HUES6 (cell line): ENCODE results near the gene COL4A2.
"Not testable (repeated sequence)": the region's sequence is repeated elsewhere in the genome, so short reads cannot be mapped to it uniquely, and the experiment has no call there.

Experiments
- H3K27ac ChIP-seq: 2 replicates; pipeline ENCODE4 v1.7.0; 2013; ENCODE audit warnings: low read depth, mild to moderate bottlenecking, low read length, inconsistent platforms
- H3K27me3 ChIP-seq: 2 replicates; pipeline ENCODE4 v1.6.1; 2013; ENCODE audit warnings: low read length; ENCODE audit not compliant: control insufficient read depth, insufficient read depth
- H3K36me3 ChIP-seq: 2 replicates; pipeline ENCODE4 v1.6.1; 2013; ENCODE audit warnings: low read length; ENCODE audit not compliant: control insufficient read depth, insufficient read depth
- H3K4me1 ChIP-seq: 2 replicates; pipeline ENCODE4 v1.6.1; 2013; ENCODE audit warnings: low read length; ENCODE audit not compliant: control insufficient read depth, insufficient read depth
- H3K4me3 ChIP-seq: 2 replicates; pipeline ENCODE4 v1.5.1; 2013; ENCODE audit warnings: low read depth, low read length
- H3K9ac ChIP-seq: one replicate; pipeline ENCODE4 v1.6.1; 2013; ENCODE audit warnings: mild to moderate bottlenecking, low read length
- H3K9me3 ChIP-seq: 2 replicates; pipeline ENCODE4 v1.6.1; 2013; ENCODE audit warnings: low read depth, low read length; ENCODE audit not compliant: control insufficient read depth, insufficient read depth

Gene COL4A2

GRCh38 chr13:110387451-110388107, 80.5 kb downstream of the COL4A2 start:
- H3K9ac ChIP-seq, result peak overlapping the region; percentile 68
- H3K9me3 ChIP-seq, result peaks cover 9% of the 10 kb centered on the region; the same call in 1 of the 2 replicates
- H3K4me1 ChIP-seq, result peaks cover 28% of the 10 kb centered on the region
- H3K4me3 ChIP-seq, result peak overlapping the region; percentile 20; the same call in 1 of the 2 replicates
- no peaks in the 10 kb centered on the region for H3K27me3 ChIP-seq
- H3K36me3 ChIP-seq, result peaks cover 10% of the 10 kb centered on the region; the same call in 1 of the 2 replicates
- peak overlapping the region; percentile 46; the same call in 1 of the 2 replicates for H3K27ac ChIP-seq

GRCh38 chr13:110388108-110388943, 81.2 kb downstream of the COL4A2 start:
- Histone ChIP-seq H3K9ac (peak overlapping the region; percentile 68), H3K4me3 (peak overlapping the region; percentile 20; the same call in 1 of the 2 replicates), H3K27ac (peak overlapping the region; percentile 46; the same call in 1 of the 2 replicates), H3K27me3 (no peaks in the 10 kb centered on the region), H3K4me1 (peaks cover 33% of the 10 kb centered on the region), H3K36me3 (peaks cover 10% of the 10 kb centered on the region; the same call in 1 of the 2 replicates), H3K9me3 (peaks cover 9% of the 10 kb centered on the region; the same call in 1 of the 2 replicates)

GRCh38 chr13:110390567-110390966, 83.5 kb downstream of the COL4A2 start:
- peaks cover 10% of the 10 kb centered on the region; the same call in 1 of the 2 replicates for H3K36me3 ChIP-seq
- peaks cover 33% of the 10 kb centered on the region for H3K4me1 ChIP-seq
- no peak overlapping the region for H3K9ac ChIP-seq
- H3K27ac ChIP-seq, result no peak overlapping the region
- no peak overlapping the region for H3K4me3 ChIP-seq
- peaks cover 7% of the 10 kb centered on the region; the same call in 1 of the 2 replicates for H3K9me3 ChIP-seq
- H3K27me3 ChIP-seq, result no peaks in the 10 kb centered on the region

GRCh38 chr13:110391273-110391672, 84.2 kb downstream of the COL4A2 start:
- Histone ChIP-seq H3K9me3 (peaks cover 7% of the 10 kb centered on the region; the same call in 1 of the 2 replicates), H3K4me1 (peaks cover 33% of the 10 kb centered on the region), H3K36me3 (peaks cover 10% of the 10 kb centered on the region; the same call in 1 of the 2 replicates), H3K4me3 (no peak overlapping the region), H3K27me3 (no peaks in the 10 kb centered on the region), H3K9ac (no peak overlapping the region), H3K27ac (no peak overlapping the region)

- Histone ChIP-seq H3K4me1 (peaks cover 29% of the 10 kb centered on the region), H3K27me3 (no peaks in the 10 kb centered on the region), H3K36me3 (peaks cover 10% of the 10 kb centered on the region; the same call in 1 of the 2 replicates), H3K27ac (no peak overlapping the region; the same call in 1 of the 2 replicates), H3K4me3 (no peak overlapping the region), H3K9ac (no peak overlapping the region), H3K9me3 (peaks cover 7% of the 10 kb centered on the region; the same call in 1 of the 2 replicates)
These were observed 85.6 kb downstream of the COL4A2 start for GRCh38 chr13:110392510-110393240.

GRCh38 chr13:110393761-110394160, 86.7 kb downstream of the COL4A2 start:
- Histone ChIP-seq H3K27ac (no peak overlapping the region), H3K27me3 (no peaks in the 10 kb centered on the region), H3K4me3 (no peak overlapping the region), H3K9me3 (peaks cover 7% of the 10 kb centered on the region; the same call in 1 of the 2 replicates), H3K4me1 (peaks cover 18% of the 10 kb centered on the region), H3K36me3 (peaks cover 9% of the 10 kb centered on the region; the same call in 1 of the 2 replicates), H3K9ac (no peak overlapping the region)

GRCh38 chr13:110394371-110394841, 87.3 kb downstream of the COL4A2 start:
- Histone ChIP-seq H3K4me1 (peaks cover 14% of the 10 kb centered on the region), H3K4me3 (no peak overlapping the region), H3K36me3 (peaks cover 2% of the 10 kb centered on the region; the same call in 1 of the 2 replicates), H3K27ac (no peak overlapping the region), H3K9me3 (peaks cover 2% of the 10 kb centered on the region; the same call in 1 of the 2 replicates), H3K9ac (no peak overlapping the region), H3K27me3 (no peaks in the 10 kb centered on the region)

- not testable (repeated sequence) for H3K36me3 ChIP-seq, H3K27ac ChIP-seq
- H3K4me1 ChIP-seq, result peaks cover 14% of the 10 kb centered on the region
These were observed 88.5 kb downstream of the COL4A2 start for GRCh38 chr13:110395616-110396015.

GRCh38 chr13:110396476-110396875, 89.4 kb downstream of the COL4A2 start:
- H3K9ac ChIP-seq, result no peak overlapping the region
- no peak overlapping the region for H3K27ac ChIP-seq
- no peak overlapping the region for H3K4me3 ChIP-seq

More at GRCh38 chr13:110395616-110396015, 88.5 kb downstream of the COL4A2 start:
- not testable (repeated sequence) for H3K4me3 ChIP-seq, H3K27me3 ChIP-seq, H3K9me3 ChIP-seq, H3K9ac ChIP-seq

GRCh38 chr13:110396913-110397381, 89.9 kb downstream of the COL4A2 start:
- Histone ChIP-seq H3K4me3 (no peak overlapping the region), H3K36me3 (no peaks in the 10 kb centered on the region; the same call in 1 of the 2 replicates), H3K9me3 (no peaks in the 10 kb centered on the region), H3K27ac (no peak overlapping the region), H3K27me3 (no peaks in the 10 kb centered on the region), H3K9ac (no peak overlapping the region), H3K4me1 (peaks cover 10% of the 10 kb centered on the region)

More at GRCh38 chr13:110396476-110396875, 89.4 kb downstream of the COL4A2 start:
- Histone ChIP-seq H3K36me3 (no peaks in the 10 kb centered on the region; the same call in 1 of the 2 replicates), H3K4me1 (peaks cover 12% of the 10 kb centered on the region), H3K27me3 (no peaks in the 10 kb centered on the region), H3K9me3 (no peaks in the 10 kb centered on the region)
